ENCODE results near the gene RUNX2.

- TF ChIP-seq, protein P1, sequence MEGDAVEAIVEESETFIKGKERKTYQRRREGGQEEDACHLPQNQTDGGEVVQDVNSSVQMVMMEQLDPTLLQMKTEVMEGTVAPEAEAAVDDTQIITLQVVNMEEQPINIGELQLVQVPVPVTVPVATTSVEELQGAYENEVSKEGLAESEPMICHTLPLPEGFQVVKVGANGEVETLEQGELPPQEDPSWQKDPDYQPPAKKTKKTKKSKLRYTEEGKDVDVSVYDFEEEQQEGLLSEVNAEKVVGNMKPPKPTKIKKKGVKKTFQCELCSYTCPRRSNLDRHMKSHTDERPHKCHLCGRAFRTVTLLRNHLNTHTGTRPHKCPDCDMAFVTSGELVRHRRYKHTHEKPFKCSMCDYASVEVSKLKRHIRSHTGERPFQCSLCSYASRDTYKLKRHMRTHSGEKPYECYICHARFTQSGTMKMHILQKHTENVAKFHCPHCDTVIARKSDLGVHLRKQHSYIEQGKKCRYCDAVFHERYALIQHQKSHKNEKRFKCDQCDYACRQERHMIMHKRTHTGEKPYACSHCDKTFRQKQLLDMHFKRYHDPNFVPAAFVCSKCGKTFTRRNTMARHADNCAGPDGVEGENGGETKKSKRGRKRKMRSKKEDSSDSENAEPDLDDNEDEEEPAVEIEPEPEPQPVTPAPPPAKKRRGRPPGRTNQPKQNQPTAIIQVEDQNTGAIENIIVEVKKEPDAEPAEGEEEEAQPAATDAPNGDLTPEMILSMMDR (IDR thresholded peaks at IDR 0.05) = no peak
- TF ChIP-seq POLR2A (IDR thresholded peaks at IDR 0.05) = no peak
These were observed 383.9 kb downstream of the RUNX2 start for GRCh38 chr6:45712076-45712475.

Data from Peyer's patch (tissue), 4 donors.